PC-9 (cell line): ENCODE measurements around the gene NOP9.
A peak's percentile ranks its signal among the peaks of the same experiment; 100 is the strongest.
"Not testable (repeated sequence)": the region's sequence is repeated elsewhere in the genome, so short reads cannot be mapped to it uniquely, and the experiment has no call there.

ENCODE experiments used
- CTCF ChIP-seq: fragments of 200-600 bp; sonication (generic); conservative IDR thresholded peaks from 2 replicates; pipeline ENCODE4 v1.6.1; 2017; ENCODE audit warnings: mixed run types, antibody characterized with exemption, mild to moderate bottlenecking, moderate library complexity
- EZH2 ChIP-seq: fragments of 200-600 bp; sonication (generic); IDR thresholded peaks from 2 replicates; pipeline ENCODE4 v1.8.0; 2017; ENCODE audit warnings: antibody characterized with exemption, low read depth

GRCh38 chr14:24327914-24328313 is 28.3 kb downstream of the NOP9 start:
- TF ChIP-seq EZH2, result not testable (repeated sequence)
- TF ChIP-seq CTCF, result peak; percentile 67
